GM19043 (cell line): ENCODE results near the gene FMOD.

Experiments used
- ATAC-seq: cut with Tn5 transposase; IDR thresholded peaks from one replicate; pipeline ENCODE4 v1.9.1; 2021; ENCODE audit warnings: low read depth; ENCODE audit not compliant: unreplicated experiment

FMOD gene

DNA sequence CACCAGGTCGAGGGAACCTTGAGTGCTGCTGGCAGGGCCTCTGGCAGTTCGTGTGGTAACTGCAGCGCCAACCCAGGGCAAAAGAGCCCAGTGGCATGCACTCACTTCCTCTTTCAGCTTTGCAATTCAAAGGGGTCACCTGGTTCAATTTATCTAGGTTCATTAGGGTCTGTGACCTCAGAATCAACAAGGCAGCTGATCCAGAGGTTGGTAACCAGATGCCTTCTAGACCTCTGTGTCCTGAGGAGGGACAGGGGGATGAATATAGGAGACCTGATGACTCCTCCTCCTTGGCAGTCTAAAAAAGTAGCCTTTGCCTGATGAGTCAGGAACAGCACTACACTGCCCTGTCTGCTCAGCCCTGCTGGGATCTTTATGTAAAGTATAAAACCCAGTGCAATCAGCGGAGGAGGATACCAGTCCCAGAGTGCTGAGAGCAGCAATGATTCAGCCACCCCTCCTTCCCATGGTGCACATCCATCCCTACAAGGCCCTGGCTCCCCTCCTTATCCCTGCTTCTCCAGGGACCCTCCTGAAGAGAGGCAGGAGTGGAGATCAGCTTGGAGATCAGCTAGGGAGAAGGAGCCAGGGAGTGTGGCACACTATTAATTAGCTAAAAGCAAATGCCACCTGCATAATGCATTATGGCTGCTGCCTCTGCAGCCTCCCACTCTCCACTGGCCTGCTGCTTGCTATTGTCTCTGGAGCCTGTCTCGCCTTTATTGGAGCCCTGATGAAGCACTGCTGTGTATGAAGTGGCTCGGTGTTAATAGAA is 11.2 kb upstream of the FMOD start:
- no peak for ATAC-seq

DNA sequence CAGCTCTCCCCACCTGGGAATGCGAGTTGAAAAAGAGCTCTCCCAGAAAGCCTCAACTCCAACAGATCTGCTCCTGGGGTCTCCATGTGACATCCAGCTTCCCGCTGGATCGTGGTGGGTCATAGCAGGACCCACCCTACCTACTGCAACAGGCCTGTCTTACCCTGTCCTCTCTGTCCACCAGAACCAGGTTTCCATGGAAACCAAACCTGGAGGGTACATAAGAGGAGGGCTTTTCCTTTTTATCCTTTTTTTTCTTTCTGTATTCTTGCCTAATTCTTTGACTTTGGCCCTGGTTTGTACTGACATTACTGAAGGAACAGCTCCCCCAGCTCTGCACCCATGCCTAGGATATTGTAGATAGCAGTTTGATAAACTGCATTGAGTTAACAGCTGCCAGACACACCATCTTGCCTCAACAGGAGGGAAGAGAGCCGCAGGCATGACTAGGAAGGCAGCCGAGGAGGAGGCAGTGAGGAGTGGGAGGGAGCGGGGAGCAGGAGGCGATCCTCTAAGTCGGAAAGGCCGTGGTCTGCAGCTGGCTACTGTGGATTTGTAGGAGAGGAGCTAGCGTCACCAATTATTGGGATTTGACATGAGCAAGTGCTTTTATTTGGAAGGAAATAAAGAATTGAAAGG is 9.7 kb upstream of the FMOD start:
- no peak for ATAC-seq

DNA sequence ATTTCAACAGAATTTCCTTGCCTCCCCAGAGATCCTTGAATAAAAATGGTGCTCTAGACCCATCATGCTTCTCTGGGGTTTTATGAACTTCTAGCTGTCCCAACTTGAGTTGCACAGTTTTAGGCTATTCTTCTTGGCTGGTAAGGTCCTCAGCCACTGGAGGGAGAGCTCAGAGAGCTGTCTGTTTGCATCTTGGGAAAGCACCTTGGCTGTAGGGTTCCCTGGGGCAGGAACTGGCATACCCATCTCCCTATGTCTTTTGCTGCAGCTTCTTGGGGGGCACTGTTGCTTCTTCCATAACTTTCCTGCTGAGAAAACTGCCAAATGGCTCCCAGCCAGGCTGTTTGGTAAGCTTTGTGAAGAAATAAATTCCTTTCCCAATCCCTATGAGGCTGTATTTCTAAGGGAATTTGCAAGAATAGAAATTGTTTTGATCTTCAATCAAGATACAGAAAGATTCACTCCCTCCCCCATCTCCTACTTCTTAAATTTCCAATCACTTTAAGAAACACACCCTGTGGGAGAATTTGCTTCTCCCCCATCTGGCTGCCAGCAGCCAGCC is 8.2 kb upstream of the FMOD start:
- ATAC-seq: no peak

DNA sequence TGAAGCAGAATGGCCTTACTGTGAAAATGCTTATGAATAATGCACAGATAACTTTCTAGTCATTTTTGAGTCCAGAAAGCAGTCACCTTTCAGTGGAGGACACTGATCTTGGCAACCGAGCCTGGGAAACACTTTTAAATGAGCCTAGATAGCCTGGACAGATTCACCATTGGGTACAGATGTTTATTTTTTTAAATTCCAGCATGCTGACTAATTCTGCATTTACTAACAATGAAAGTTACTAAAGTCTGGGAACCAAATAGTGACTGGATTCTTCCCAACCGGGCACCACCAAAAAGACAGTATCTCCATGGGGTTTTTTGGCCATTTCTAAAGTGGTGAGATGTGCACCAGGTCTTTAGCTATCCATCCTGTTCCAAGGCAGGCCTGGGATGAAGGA is 3.3 kb upstream of the FMOD start:
- ATAC-seq: no peak

DNA sequence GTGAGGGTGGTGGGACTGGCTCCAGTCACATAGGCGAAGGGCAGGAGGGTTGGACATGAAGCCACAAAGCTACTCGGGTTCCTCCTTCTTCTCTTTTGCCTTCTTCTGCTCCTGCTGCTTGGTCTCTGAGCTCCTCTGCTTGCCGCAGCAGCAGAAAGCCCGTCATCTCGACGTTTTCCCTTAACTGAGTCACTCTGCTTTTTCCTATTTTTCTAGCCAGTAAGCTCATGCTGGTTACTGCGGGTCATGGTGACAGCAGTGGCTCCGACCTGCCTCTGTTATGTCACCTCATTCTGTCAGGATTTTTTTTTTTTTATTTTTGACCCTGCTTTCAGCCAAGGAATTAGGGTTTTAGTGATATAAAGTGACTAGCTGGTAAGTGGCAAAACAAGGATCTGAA is 2.6 kb upstream of the FMOD start:
- no peak for ATAC-seq

DNA sequence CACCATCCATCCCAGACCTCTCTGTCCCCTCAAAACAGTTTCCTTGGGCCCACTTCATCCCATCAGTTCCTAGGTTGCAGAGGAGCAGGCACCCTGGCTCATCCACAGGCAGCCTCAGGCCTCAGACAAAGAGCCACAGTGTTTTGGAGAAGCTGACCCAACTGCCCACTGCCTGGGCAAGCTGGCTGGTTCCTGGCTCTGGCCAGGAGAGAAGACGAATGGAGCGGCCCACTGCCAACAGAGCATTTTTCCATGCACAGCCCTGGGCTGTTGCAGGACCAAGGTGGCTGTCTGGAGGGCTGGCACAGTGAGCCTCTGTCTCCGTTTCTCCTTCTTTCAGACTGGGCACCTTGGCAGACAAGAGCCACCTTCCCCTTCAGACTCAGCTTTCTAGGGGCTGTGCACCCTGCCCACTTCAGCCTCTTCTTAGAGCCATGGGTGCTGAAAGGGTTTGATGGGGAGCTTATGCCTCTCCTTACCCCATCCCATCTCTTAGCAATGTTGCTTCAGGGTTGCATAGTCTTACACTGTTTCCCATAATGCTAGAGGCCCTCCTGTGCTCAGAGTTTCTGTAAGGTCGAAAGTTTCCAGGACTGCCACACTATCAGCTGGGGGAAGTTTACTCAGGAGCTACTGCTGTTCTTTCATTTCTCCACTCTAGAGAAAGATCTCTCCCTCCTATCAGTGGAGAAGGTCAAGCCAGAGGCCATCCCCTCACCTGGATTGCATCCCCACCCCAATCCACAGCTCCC is 973 bp downstream of the FMOD start:
- ATAC-seq: no peak

DNA sequence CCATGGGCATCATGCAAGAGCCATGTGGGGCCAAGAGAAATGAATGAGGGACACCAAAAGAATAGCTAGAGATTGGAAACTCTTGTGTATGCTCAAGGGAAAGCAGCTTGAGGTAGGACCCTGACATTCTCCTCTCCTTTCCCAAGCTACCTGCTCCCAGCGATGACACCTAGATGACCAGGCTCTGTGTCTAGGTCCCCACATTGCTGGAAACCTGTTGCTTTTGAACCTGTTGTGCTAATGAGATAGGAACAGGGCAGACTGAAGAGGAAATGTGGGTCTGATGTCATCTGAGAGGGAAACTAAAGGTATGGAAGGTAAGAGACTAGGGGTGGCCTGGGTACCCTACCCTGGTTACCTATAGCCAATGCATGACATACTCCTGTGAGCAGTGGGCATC is 1.8 kb downstream of the FMOD start:
- no peak for ATAC-seq

DNA sequence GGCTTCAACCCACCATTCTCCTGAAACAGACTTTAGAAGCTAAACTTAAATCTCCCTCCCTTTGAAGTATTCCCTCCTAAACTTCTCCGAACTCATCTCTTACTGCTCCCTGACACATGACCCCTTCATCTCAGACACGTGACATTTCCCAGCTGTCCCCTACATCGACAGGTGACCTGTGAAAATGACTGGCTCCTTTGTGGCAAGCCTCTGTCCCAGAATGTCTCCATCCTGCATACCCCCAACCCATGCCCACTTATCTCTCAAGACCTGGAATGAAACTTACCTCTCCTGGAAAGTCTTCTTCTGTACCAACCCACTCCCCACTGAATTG is 4.2 kb downstream of the FMOD start:
- ATAC-seq: no peak

DNA sequence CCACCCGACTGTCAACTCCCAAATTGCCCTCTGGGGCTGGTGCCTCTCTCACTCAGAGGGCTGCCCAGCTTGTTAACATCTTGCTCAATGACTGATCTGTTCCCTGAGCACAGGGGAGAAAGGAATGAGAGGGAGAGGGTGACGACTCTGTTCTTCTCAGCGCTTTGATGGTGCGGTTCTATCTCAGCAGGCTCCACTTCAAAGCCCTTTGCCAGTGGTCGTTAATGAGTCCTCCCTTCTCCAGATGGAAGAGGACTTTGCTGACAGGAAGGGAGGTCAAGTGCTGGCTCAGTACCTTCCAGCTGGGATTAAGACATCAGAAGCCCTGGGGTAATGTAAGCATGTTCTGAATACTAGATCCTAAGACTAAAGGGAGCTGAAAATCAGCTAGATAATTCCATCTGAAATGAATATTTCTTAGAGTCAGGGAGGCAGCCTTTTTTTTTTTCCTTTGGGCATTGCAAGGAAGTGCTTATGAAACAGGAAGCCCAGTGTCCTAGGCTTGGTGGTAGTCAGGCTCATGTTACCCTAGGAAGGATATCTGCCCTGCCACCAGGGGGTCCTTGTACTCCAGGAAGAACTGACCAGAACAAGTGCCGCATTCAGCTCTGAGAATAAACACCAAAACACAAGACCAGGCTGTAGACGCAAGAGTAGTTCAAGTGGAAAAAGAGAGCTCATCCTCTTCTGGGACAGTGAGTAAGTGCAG is 4.7 kb downstream of the FMOD start:
- no peak for ATAC-seq

DNA sequence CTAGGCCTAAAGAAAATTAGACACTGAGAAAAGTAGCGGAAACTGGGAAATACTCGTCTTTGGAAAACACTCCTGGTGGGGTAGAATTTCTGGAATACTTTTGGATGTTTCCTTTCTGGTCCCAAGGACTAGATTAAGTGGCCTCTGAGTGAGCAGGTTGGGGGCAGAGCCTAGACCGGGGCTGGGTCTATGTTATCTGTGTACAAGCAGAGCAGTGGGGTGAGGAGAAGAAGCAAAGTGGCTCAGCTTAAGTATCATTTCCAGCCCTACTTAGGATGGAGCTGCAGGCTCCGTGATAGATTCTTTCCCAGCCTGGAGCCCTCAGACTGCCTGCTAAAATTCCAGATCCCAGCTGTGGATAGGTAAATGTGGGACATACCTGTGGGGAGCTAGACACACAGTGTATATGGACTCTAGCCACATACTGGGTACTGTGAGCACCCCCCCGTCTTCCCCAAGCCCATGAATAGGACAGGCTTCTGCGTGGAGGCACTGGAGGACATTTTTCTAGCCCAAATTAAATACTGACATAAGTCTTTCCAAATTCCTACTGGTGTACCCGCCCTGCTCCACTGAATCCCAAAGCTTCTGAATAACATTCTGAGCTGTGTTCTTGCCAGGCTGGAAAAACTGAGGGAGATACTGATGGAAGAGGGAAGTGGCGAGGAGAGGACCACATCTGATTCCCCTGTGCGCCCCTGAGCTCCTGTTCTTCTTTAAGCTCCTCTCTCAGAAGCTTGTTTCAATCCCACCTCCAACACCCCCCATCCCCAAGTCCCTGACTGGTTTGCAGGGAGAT is 6.8 kb downstream of the FMOD start:
- no peak for ATAC-seq

DNA sequence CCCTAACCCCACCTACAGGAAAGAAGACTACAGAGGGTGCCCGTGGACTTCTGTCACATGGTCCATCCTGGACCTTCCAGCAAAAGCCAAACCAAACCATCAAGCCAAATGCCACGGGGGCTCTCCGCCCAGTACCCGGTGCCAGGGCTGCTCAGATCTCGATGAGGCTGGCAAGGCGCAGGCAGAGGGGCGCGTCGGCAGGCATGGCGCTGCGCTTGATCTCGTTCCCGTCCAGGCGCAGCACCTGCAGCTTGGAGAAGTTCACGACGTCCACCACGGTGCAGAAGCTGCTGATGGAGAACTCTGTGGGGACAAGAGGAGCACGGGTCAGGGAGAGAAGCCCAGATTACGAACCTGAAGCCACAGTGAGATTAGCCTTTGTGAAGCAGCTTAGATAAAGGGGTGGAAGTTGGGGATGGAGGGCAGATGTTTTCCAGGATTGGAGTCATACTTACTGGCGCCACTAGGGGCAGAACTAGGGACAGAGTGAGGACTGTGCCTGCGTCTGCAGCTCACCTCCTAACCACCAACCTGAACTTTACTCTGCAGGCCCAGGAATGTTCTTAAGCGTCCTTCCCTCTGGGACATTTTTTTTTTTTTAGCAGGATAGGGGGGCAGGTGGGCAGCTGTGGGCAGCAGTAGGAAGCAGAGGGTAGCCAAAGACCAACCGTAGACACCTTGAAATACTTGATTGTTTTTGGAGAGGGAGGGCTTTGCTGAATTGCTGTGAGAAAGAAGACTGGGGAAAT is 8.6 kb downstream of the FMOD start:
- no peak for ATAC-seq

DNA sequence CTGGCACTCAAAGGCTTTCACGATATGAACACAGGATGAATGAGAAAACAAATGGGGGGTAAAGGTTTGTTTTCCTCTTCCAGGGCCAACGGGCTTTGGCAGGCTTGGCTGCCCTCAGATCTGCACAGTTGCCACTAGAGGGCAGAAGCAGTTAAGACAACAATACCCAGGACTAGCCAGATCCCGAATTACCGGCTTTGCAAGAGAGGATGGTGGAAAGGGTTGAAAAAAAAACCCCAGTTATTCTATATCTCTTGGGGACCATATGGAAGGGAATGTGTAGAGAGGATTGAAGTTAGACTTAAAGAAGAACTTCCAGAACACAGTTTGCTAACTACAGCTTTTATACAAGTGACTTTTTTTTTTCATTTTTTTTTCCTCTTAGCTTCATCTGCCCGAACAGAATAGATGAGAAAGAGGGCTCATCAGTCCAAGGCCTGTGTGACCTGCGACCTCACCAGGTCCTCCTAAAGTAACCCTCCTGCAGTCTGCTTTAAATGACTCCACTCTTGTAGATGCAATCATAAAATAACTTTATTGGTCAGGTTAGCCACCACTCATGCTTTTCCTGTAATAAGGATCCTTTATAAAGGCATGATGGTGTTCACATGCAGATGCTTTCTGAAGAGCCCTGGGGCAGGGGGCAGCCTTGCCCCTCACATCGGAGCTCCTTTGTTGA is 10.7 kb downstream of the FMOD start:
- no peak for ATAC-seq

DNA sequence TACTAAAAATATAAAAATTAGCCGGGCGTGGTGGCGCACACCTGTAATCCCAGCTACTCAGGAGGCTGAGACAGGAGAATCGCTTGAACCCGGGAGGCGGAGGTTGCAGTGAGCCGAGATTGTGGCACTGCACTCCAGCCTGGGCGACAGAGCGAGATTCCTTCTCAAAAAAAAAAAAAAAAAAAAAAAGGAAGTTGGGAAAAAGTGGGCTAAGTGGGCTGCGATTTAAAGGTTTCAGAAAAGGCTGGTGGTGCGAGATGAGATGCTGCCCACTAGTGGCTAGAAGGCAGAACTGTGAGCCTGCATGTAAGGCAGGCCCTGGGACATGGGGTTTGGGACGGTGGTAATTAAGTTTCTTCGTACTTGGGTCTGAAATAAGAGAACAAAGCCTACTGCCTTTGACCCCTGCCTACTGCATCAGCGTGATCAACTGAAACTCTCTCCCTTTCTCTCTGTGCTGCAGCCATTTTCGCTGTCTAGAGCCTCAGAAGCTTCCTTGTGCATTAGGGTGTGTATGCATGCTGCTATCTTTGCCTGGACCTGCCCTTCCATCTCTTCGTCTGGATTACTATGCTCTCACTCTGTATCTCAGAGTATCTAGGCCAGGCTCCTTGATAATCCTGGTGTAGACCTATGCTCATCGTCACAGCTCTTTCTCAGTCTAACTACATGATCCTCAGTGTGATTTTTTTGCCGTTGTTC is 12.4 kb downstream of the FMOD start:
- no peak for ATAC-seq

DNA sequence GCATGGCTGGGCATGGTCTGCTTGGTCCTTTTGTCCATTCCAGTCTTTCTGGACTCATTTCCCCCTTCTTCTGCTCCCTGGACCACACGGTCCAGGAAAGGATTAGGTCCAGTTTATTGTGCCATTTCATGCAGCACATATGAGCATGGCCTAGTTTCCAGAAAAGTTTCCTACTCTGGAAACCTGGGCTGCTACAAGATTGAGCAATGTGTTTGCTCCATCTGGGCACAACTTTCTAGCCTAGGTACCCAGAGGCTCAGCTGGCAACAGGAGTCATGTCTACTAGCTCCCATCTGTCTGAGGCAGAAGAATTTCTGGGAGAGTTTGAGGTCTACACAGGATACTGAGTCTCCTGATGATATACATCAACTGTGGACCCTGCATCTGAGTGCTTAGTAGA is 14.8 kb downstream of the FMOD start:
- no peak for ATAC-seq

DNA sequence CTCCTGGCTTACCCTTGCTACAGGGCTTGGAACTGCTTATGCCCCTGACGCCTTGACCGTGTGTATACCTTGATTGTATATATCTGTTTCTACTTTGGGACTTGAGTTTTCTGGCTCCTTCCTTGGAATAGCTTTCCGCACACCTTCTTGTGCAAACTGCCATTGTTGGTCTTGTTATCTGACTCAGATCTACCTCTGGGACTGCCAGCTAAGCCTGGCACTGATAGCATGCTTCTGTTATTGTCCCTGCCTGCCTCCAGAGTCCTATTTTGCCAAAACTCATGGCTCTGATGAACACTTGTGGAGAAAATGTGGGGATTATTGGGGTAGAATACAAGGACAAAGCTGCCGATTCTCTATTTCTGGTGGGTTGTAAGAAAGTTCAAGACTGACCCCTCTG is 15.4 kb downstream of the FMOD start:
- ATAC-seq: no peak

DNA sequence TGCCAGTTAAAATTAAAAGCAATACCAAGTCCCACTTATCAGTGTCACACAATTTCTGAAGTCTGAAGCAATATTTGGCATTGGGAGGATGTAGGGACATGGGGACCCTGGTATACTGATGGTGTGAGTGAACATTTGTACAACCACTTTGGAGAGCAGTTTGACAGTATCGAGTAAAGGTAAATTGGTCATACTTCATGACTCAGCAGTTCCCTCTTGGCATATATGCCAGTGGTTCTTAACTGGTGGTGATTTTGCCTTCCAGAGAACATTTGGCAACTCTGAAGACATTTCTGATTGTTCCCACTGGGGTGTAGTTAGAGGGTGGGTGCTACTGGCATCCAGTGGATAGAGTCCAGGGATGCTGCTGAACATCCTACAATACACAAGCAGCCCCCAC is 19.7 kb downstream of the FMOD start:
- no peak for ATAC-seq

DNA sequence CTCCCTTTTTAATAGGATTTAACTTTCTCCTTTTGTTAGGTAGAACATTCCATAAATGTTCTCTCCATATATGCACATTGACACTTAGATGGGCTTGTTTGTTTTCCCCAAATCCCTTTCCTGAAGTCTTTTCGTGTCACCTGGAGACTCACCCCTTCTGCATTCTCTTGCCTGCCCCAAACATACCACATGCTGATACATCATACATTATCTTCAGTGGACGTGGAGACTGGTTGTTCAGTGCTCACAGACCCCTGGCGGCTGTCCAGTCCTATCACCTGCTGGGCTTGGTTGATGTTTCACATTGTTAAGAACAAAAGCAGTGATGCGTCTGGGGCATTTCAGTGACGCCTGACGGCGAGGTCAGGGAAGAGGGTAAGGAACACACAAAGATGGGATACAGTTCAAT is 22.2 kb downstream of the FMOD start:
- ATAC-seq: no peak

DNA sequence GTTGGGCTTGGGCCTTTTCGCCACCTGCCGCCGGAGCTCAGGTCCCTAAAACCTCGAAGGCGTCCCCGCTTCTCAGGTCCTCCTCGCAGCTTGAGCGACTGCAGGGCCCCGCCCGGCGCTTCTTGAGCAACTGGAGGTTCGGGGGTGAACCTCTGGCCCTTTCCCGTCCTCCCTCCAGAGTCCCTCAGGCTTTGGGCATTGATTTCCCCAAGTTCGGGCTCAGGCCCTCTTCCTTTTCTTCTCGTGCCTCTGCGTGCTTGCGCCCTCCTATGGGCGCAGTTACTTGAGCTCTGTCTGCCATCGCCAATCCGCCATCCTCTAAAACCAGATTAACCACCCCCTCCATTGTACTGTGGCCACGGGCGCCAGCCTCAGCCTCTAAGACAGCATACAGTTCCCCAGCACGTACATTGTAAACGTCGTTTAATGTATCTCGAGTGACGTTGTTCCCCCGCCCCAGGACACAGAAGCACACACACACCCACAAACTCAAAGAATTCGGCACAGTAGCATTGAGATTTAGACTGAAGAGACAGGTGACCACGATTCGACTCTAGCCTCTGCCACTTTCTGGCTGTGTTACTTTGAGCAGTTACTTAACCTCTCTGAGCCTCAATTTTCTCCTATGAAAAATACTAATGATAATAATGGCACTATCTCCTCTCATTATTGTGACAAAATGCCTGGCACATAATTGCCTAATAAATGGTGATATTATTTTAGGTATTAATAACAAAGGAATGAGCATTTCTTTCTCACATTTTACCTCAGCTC is 23.1 kb downstream of the FMOD start:
- peak; percentile 12 for ATAC-seq
